Left lung (tissue), 10 donors: Measurements from ENCODE around the gene FHIT. TPM values are rescaled to one million over a fixed set of nuclear protein-coding genes. Genes with fewer than 3 reads are reported as not detected.

ENCODE experiments used
- ATAC-seq: fragments of 200-7000 bp; cut with Tn5 transposase; one replicate; pipeline ENCODE4 v1.9.1; 2020; ENCODE audit warnings: moderate library complexity
- DNase-seq, 4 donors: peaks; one replicate each; pipeline ENCODE4 v3.0.0-alpha.2; 2013 to 2020
- H3K27ac ChIP-seq, 2 donors: fragments of 200-600 bp; sonication (generic) in 1 of 2; one replicate each; pipeline versions ENCODE4 v1.5.0 to v1.8.0; 2020 to 2021
- H3K27me3 ChIP-seq, 2 donors: fragments of 200-600 bp; sonication (generic) in 1 of 2; one replicate each; pipeline versions ENCODE4 v1.5.0 to v1.8.0; 2020 to 2021
- H3K36me3 ChIP-seq, 2 donors: fragments of 200-600 bp; sonication (generic) in 1 of 2; one replicate each; pipeline versions ENCODE4 v1.5.0 to v1.8.0; 2020 to 2021
- H3K4me1 ChIP-seq, 2 donors: fragments of 200-600 bp; one replicate each; pipeline ENCODE4 v1.8.0; 2021
- H3K4me3 ChIP-seq, 2 donors: fragments of 200-600 bp; sonication (generic) in 1 of 2; one replicate each; pipeline versions ENCODE4 v1.5.0 to v1.8.0; 2020 to 2021; ENCODE audit warnings: mild to moderate bottlenecking in 1 of 2
- H3K9me3 ChIP-seq, 2 donors: fragments of 200-600 bp; sonication (generic) in 1 of 2; one replicate each; pipeline versions ENCODE4 v1.5.0 to v1.8.0; 2020 to 2021
- intact Hi-C, 2 donors: fragments of 100-400 bp; cut with DNase I; formaldehyde crosslinking; loops; one replicate each; pipeline versions ENCODE4 v1.11.2 to v1.14.2; 2022
- polyA plus RNA-seq, 6 donors: library from polyadenylated mRNA; unstranded; fragments of 120-200 nt; gene quantifications; one replicate each; pipeline ENCODE4 v1.2.1, GENCODE V29; 2013; ENCODE audit not compliant: insufficient read length in 6 of 6
- total RNA-seq, 2 donors: library from RNA; stranded (reverse); fragmentation: NEBNext Ultra II Directional; extraction: Animal tissue kit (Norgen Biotek cat#: 25700); gene quantifications; one replicate each; pipeline ENCODE4 v1.2.1, GENCODE V29; 2021
- TF ChIP-seq, protein P1 (sequence below), 2 donors: fragments of 200-600 bp; sonication (generic) in 1 of 2; IDR thresholded peaks; one replicate each; pipeline versions ENCODE4 v1.5.0 to v1.8.0; 2021; ENCODE audit warnings: antibody characterized with exemption in 2 of 2
- donor health status: DM: no; HTN: yes; CAD: no.
- donor health status: DM: no; HTN: no; CAD: no.

The FHIT gene
- total and polyA plus RNA-seq, 8 donors: 8.5 to 16.3 (median 9.7) TPM

DNA sequence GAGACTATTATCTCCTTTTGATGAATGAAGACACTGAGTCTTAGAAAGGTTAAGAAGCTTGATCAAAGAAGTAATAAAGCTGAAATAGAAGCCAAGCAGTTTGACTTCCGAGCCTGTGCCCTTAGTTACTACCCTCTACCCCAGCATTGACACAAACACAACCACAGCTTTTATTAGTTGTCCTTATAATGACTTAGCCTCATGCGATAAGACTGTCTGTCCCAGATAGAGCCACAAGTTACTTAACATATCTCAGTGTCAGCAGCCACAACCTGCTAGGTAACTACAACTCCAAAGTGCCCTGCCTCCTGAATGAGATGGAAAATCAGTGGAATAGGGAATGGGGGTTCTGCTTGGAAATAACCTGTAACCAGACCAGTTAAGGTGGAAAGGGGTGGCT, 1419.9 kb downstream of the FHIT start:
- TF ChIP-seq, protein P1, sequence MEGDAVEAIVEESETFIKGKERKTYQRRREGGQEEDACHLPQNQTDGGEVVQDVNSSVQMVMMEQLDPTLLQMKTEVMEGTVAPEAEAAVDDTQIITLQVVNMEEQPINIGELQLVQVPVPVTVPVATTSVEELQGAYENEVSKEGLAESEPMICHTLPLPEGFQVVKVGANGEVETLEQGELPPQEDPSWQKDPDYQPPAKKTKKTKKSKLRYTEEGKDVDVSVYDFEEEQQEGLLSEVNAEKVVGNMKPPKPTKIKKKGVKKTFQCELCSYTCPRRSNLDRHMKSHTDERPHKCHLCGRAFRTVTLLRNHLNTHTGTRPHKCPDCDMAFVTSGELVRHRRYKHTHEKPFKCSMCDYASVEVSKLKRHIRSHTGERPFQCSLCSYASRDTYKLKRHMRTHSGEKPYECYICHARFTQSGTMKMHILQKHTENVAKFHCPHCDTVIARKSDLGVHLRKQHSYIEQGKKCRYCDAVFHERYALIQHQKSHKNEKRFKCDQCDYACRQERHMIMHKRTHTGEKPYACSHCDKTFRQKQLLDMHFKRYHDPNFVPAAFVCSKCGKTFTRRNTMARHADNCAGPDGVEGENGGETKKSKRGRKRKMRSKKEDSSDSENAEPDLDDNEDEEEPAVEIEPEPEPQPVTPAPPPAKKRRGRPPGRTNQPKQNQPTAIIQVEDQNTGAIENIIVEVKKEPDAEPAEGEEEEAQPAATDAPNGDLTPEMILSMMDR (IDR thresholded peaks at IDR 0.05): no peak
- Histone ChIP-seq H3K9me3 (no peaks in the 10 kb centered on the region), H3K27me3 (no peaks in the 10 kb centered on the region), H3K36me3 (no peaks in the 10 kb centered on the region), H3K27ac (no peak overlapping the region), H3K4me1 (no peaks in the 10 kb centered on the region), H3K4me3 (no peak overlapping the region)
- intact Hi-C loops: no loop called here
- DNase-seq: no peak
- ATAC-seq: no peak

DNA sequence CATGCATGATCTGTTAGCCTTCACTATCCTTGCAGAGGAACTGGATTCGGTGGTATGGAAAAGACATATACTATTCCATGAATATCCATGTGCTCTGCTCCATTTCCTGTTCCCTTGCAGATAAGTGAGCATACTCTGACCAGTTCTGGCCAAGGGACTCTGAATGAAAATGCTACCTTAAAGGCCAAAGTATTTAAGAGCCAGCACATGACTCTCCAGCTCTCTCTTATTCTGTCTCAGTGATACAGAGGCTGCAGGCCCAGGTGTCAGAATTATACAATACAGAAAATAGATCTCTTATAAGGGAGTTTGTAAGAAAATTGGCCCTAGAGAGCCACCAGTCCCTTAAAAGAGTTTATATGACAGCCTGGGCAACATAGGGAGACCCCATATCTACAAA, 1421.7 kb downstream of the FHIT start:
- no peak overlapping the region for H3K4me3 ChIP-seq
- H3K4me1 ChIP-seq: no peaks in the 10 kb centered on the region
- ATAC-seq (no peak), DNase-seq (no peak)
- no peaks in the 10 kb centered on the region for H3K27me3 ChIP-seq
- intact Hi-C loops: no loop called here
- H3K9me3 ChIP-seq: no peaks in the 10 kb centered on the region
- H3K27ac ChIP-seq: no peak overlapping the region
- TF ChIP-seq, protein P1 (IDR thresholded peaks at IDR 0.05): no peak
- no peaks in the 10 kb centered on the region for H3K36me3 ChIP-seq

DNA sequence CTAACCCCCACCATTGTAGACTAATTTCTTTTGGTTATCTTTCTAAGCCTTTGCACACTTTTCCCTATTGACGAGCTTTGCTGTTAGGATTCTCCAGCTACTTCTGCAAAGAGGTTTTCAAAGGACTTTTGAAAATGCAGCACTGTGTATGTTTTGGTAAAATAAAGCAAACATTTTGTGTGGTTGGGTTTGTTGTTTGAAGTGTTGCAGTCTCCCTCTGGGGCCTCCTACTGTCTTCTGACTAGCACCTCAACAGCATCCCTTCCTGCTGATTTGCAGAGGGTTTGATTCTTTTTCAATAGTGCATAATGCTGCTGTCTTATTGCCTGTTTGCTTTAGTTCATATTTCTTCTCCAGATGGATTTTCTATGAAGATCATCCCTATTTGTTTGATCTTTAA, 1426.4 kb downstream of the FHIT start:
- ATAC-seq (no peak), DNase-seq (no peak)
- intact Hi-C loops: no loop called here
- Histone ChIP-seq H3K27me3 (no peaks in the 10 kb centered on the region), H3K27ac (no peak overlapping the region), H3K4me3 (no peak overlapping the region), H3K36me3 (no peaks in the 10 kb centered on the region), H3K9me3 (no peaks in the 10 kb centered on the region), H3K4me1 (no peaks in the 10 kb centered on the region)
- TF ChIP-seq, protein P1 (IDR thresholded peaks at IDR 0.05): no peak

DNA sequence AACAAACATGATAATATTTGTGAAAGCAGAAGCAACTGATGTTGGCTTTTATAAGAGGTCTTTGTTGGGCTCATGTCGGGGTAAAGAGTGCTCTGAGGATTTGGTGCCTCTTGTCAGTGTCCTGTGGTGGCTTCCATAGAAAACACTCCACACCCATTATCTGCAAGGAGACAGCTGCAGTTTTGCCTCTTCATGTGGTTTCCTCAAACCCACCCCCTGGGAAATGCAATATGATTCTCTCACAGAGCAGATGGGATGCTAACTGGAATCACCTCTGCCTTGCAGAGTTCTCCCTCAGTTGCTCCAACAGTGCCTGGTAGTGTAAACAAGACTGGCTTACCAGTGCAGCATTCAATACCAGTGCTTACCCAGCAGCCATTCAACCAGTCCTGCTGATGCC, 1430.0 kb downstream of the FHIT start:
- Histone ChIP-seq H3K9me3 (no peaks in the 10 kb centered on the region), H3K4me3 (no peak overlapping the region), H3K27me3 (no peaks in the 10 kb centered on the region), H3K4me1 (peaks cover 5 to 12% of the 10 kb centered on the region in 2 donors), H3K27ac (no peak overlapping the region), H3K36me3 (no peaks in the 10 kb centered on the region)
- no peak for ATAC-seq
- TF ChIP-seq, protein P1 (IDR thresholded peaks at IDR 0.05): no peak
- intact Hi-C loops: no loop called here
- DNase-seq: no peak

DNA sequence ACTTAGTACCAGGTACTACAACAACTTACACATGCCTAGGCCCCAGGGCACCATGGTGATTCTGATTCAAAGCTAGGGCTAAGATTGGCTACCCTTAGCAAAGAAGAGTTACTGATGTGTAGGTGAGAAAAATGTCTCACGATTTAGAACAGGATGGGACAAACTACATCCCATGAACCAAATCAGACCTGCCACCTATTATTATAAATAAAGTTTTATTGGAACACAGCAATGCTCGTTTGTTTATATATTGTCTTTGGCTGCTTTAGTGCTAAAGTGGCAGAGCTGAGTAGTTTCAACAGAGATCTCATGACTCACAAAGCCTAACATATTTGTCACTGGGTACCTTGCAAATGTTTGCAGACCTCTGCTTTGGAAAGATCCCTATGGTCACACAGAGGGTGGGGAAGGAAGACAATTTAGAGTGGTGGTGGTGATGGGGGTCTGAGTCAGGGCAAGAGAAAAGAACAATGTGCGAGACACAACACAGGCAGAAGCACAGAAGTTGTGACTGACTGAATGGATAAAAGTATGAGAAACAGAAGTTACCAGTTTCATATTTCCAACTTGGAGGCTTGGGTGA, 1430.8 kb downstream of the FHIT start:
- DNase-seq (no peak), ATAC-seq (no peak)
- H3K4me3 ChIP-seq: no peak overlapping the region
- no peaks in the 10 kb centered on the region for H3K36me3 ChIP-seq
- peaks cover 5 to 12% of the 10 kb centered on the region in 2 donors for H3K4me1 ChIP-seq
- no peaks in the 10 kb centered on the region for H3K27me3 ChIP-seq
- no peak overlapping the region for H3K27ac ChIP-seq
- TF ChIP-seq, protein P1 (IDR thresholded peaks at IDR 0.05): no peak
- no peaks in the 10 kb centered on the region for H3K9me3 ChIP-seq
- intact Hi-C loops: no loop called here
